Esophagus muscularis mucosa (tissue), 4 donors: Measurements from ENCODE around the gene SYN1.

Experiments used
- EP300 ChIP-seq: sonication (generic); formaldehyde crosslinking; IDR thresholded peaks from one replicate; pipeline ENCODE4 v1.6.1; 2017; ENCODE audit warnings: antibody characterized with exemption
- POLR2A ChIP-seq: fragments of 450-650 bp; IDR thresholded peaks from one replicate; pipeline ENCODE4 v1.6.1; 2017; ENCODE audit warnings: antibody characterized with exemption, moderate library complexity, mild to moderate bottlenecking, low read depth
- TF ChIP-seq, protein P1 (sequence below), 3 experiments: fragments of 200-600 bp in 2 of 3; fragments of 450-650 bp in 1 of 3; sonication (generic) in 2 of 3; IDR thresholded peaks; one replicate each; pipeline ENCODE4 v1.5.1; 2017 to 2019; ENCODE audit warnings: antibody characterized with exemption in 3 of 3, mild to moderate bottlenecking in 2 of 3, moderate library complexity in 1 of 3

DNA sequence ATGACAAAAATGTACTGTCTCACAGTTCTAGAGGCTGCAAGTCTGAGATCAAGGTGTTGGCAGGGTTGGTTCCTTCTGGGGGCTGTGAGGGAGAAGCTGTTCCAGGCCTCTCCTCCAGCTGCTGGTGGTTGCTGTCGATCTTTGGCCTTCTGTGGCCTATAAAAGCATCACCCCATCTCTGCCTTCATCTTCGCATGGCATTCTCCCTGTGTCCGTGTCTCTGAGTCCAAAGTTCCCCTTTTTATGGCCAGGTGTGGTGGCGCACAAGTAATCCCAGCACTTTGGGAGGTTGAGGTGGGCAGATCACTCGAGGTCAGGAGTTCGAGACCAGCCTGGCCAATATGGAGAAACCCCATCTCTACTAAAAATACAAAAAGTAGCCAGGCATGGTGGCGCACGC lies 90.1 kb downstream of the SYN1 start:
- TF ChIP-seq, protein P1, sequence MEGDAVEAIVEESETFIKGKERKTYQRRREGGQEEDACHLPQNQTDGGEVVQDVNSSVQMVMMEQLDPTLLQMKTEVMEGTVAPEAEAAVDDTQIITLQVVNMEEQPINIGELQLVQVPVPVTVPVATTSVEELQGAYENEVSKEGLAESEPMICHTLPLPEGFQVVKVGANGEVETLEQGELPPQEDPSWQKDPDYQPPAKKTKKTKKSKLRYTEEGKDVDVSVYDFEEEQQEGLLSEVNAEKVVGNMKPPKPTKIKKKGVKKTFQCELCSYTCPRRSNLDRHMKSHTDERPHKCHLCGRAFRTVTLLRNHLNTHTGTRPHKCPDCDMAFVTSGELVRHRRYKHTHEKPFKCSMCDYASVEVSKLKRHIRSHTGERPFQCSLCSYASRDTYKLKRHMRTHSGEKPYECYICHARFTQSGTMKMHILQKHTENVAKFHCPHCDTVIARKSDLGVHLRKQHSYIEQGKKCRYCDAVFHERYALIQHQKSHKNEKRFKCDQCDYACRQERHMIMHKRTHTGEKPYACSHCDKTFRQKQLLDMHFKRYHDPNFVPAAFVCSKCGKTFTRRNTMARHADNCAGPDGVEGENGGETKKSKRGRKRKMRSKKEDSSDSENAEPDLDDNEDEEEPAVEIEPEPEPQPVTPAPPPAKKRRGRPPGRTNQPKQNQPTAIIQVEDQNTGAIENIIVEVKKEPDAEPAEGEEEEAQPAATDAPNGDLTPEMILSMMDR (IDR thresholded peaks at IDR 0.05): no peak
- TF ChIP-seq POLR2A (no peak), EP300 (no peak)
